Myometrial cell (primary cell): Measurements from ENCODE around the gene SLC27A2. TPM values are rescaled to one million over a fixed set of nuclear protein-coding genes. Genes with fewer than 3 reads are reported as not detected.

Experiments
- total RNA-seq: library from RNA; depleted of rRNA; stranded (reverse); fragments of >200 nt; gene quantifications from 2 replicates; pipeline ENCODE4 v1.2.3, GENCODE V29; 2015

SLC27A2 gene
- 1.4 TPM in 1 of 2 replicates, not detected in the other for total RNA-seq

DNA sequence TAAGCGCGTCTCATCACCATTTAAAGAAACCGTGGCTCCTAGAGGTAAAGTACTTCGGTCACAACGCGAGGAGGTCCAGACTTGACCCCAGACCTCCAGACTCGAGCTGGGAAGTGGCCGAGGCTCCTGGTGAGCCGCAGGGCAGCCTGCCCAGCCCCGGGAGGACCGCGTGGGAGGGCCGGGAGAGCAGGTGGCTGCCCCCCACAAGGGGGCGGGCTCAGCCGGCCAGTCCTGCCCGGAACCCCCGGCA, at the start of gene SLC27A2:
TSS of gene SLC27A2 (plus strand) at position 228 of the 250 bp plus-strand sequence. CDS start 232 bp downstream, outside the sequence.

DNA sequence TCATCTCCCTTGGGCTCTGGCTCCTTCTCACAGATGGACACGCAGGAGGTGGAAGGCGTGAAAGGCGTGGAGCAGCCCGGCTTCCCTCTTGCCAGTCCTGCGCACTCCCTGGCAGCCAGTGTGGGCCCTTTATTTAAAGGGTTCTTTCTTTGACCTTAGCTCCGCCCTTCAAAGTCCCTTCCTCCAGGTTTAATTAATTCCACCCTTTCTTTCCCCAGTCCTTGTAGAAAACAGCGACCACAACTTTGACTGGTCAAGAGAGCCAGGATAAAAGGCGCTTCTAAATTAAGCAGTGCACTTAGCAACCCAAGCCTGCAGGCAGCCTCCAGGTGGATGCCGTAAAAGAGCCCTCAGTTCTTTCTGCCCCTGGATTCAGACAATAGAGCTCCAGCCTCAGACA, 83.6 kb downstream of the SLC27A2 start, which contains the start of gene HDC:
TSS of gene HDC (minus strand) at position 107 of the 400 bp plus-strand sequence. CDS start at position 4, 103 bp downstream.

Other genes starting within 250 kb of the SLC27A2 start
- 2.6 and 4.4 TPM in 2 replicates for gene ATP8B4, start 63.0 kb upstream of the SLC27A2 start, total RNA-seq
- gene HDC, start 83.5 kb downstream of the SLC27A2 start, total RNA-seq = not detected in 2 replicates
- 28.8 and 33.5 TPM in 2 replicates for gene GABPB1, start 173.0 kb downstream of the SLC27A2 start, total RNA-seq
- 40.4 and 51.0 TPM in 2 replicates for gene USP8, start 242.2 kb downstream of the SLC27A2 start, total RNA-seq